IMR-90 (cell line): ENCODE measurements around the gene PDGFC. TPM values are rescaled to one million over a fixed set of nuclear protein-coding genes. Genes with fewer than 3 reads are reported as not detected.

ENCODE experiments used
- ATAC-seq: fragments of 200-7000 bp; cut with Tn5 transposase; 2 replicates; pipeline ENCODE4 v1.9.1; 2020; ENCODE audit warnings: low read depth, mild to moderate bottlenecking, moderate library complexity
- BruUV-seq: library from RNA; stranded (reverse); fragments of 400-500 nt; replicated peaks from 2 replicates; lab custom pipeline; 2021; lab: Mats Ljungman, UMichigan
- CTCF ChIA-PET: fragments of 300-600 bp; formaldehyde crosslinking; extraction: SDS; loops from one replicate; lab custom pipeline; 2021; ENCODE audit warnings: antibody characterized with exemption; lab: Yijun Ruan, JAX
- POLR2A ChIA-PET: fragments of 300-600 bp; sonication (Branson Sonifier 250); formaldehyde crosslinking; loops from one replicate; lab custom pipeline; 2022; ENCODE audit warnings: antibody characterized with exemption; ENCODE audit not compliant: unreplicated experiment; lab: Charles Lee
- DNase-seq: peaks from one replicate; pipeline ENCODE4 v3.0.0; 2013
- H2AFZ ChIP-seq: replicated peaks from 2 replicates; pipeline ENCODE3; 2013; ENCODE audit warnings: low read length, mild to moderate bottlenecking; ENCODE audit not compliant: poor library complexity
- H2AK5ac ChIP-seq: 2 replicates; pipeline ENCODE4 v1.6.1; 2013; ENCODE audit warnings: low read depth, low read length, inconsistent platforms
- H2AK9ac ChIP-seq: replicated peaks from 2 replicates; pipeline ENCODE3; 2013; ENCODE audit warnings: mild to moderate bottlenecking, low read depth, low read length, moderate library complexity; ENCODE audit not compliant: poor library complexity
- H2BK120ac ChIP-seq: 2 replicates; pipeline ENCODE4 v1.6.1; 2013; ENCODE audit warnings: low read depth, low read length, inconsistent platforms
- H2BK15ac ChIP-seq: 3 replicates; pipeline ENCODE4 v1.6.1; 2013; ENCODE audit warnings: low read depth, low read length, inconsistent platforms
- H2BK20ac ChIP-seq: 2 replicates; pipeline ENCODE4 v1.6.1; 2013; ENCODE audit warnings: low read depth, mild to moderate bottlenecking, inconsistent platforms, low read length, moderate library complexity
- H2BK5ac ChIP-seq: 2 replicates; pipeline ENCODE4 v1.6.1; 2013; ENCODE audit warnings: mild to moderate bottlenecking, low read depth, low read length, inconsistent platforms; ENCODE audit not compliant: poor library complexity, severe bottlenecking
- H3K14ac ChIP-seq: replicated peaks from 2 replicates; pipeline ENCODE4 v1.6.1; 2013; ENCODE audit warnings: low read depth, low read length, inconsistent platforms
- H3K18ac ChIP-seq: 2 replicates; pipeline ENCODE4 v1.6.1; 2013; ENCODE audit warnings: low read depth, low read length, control low read depth
- H3K23ac ChIP-seq: 2 replicates; pipeline ENCODE4 v1.6.1; 2013; ENCODE audit warnings: low read depth, low read length, inconsistent platforms
- H3K27ac ChIP-seq: 2 replicates; pipeline ENCODE4 v1.5.1; 2013; ENCODE audit warnings: mild to moderate bottlenecking, control low read depth, low read length; ENCODE audit not compliant: insufficient read depth
- H3K27me3 ChIP-seq: 2 replicates; pipeline ENCODE4 v1.6.1; 2013; ENCODE audit warnings: low read length; ENCODE audit not compliant: control insufficient read depth, insufficient read depth
- H3K36me3 ChIP-seq: 2 replicates; pipeline ENCODE4 v1.6.1; 2013; ENCODE audit warnings: low read length, mixed read lengths; ENCODE audit not compliant: control insufficient read depth, insufficient read depth
- H3K4ac ChIP-seq: 2 replicates; pipeline ENCODE4 v1.6.1; 2013; ENCODE audit warnings: low read depth, low read length, inconsistent platforms
- H3K4me1 ChIP-seq: 2 replicates; pipeline ENCODE4 v1.6.1; 2013; ENCODE audit warnings: low read length, mixed read lengths; ENCODE audit not compliant: control insufficient read depth, insufficient read depth
- H3K4me2 ChIP-seq: 2 replicates; pipeline ENCODE4 v1.6.1; 2013; ENCODE audit warnings: low read depth, mild to moderate bottlenecking, control low read depth, low read length, moderate library complexity
- H3K4me3 ChIP-seq: 2 replicates; pipeline ENCODE4 v1.5.1; 2013; ENCODE audit warnings: low read depth, mild to moderate bottlenecking, control low read depth, low read length, moderate library complexity; ENCODE audit not compliant: insufficient read depth
- H3K56ac ChIP-seq: 2 replicates; pipeline ENCODE4 v1.6.1; 2013; ENCODE audit warnings: low read length, inconsistent platforms; ENCODE audit not compliant: insufficient read depth; ENCODE audit errors: extremely low read depth
- H3K79me1 ChIP-seq, 2 experiments: 2 replicates each; pipeline ENCODE4 v1.6.1; 2013; ENCODE audit warnings: low read length in 2 of 2, inconsistent platforms in 1 of 2, low read depth in 1 of 2
- H3K9ac ChIP-seq: 2 replicates; pipeline ENCODE4 v1.6.1; 2013; ENCODE audit warnings: low read depth, low read length, control low read depth
- H3K9me1 ChIP-seq: 2 replicates; pipeline ENCODE4 v1.6.1; 2013; ENCODE audit warnings: low read length, inconsistent platforms; ENCODE audit not compliant: insufficient read depth
- H3K9me3 ChIP-seq: 2 replicates; pipeline ENCODE4 v1.6.1; 2013; ENCODE audit warnings: low read length; ENCODE audit not compliant: control insufficient read depth, insufficient read depth
- H4K20me1 ChIP-seq: 2 replicates; pipeline ENCODE4 v1.6.1; 2013; ENCODE audit warnings: low read length, inconsistent platforms; ENCODE audit not compliant: insufficient read depth
- H4K5ac ChIP-seq: 2 replicates; pipeline ENCODE4 v1.6.1; 2013; ENCODE audit warnings: mild to moderate bottlenecking, low read depth, low read length, control low read depth
- H4K8ac ChIP-seq, 2 experiments: 2 replicates each; pipeline ENCODE4 v1.6.1; 2013; ENCODE audit warnings: low read depth in 2 of 2, low read length in 2 of 2, control low read depth in 1 of 2, inconsistent platforms in 1 of 2
- H4K91ac ChIP-seq: 2 replicates; pipeline ENCODE4 v1.6.1; 2013; ENCODE audit warnings: low read depth, low read length, inconsistent platforms; ENCODE audit not compliant: insufficient read depth
- BHLHE40 ChIP-seq: fragments of 150-350 bp; IDR thresholded peaks from 2 replicates; pipeline ENCODE4 v1.6.1; 2016; ENCODE audit warnings: mild to moderate bottlenecking, low read depth, low read length
- CEBPB ChIP-seq: IDR thresholded peaks from 2 replicates; pipeline ENCODE4 v1.6.1; 2012; ENCODE audit warnings: low read depth, low read length, improper control_type of control experiment
- CTCF ChIP-seq: conservative IDR thresholded peaks from 2 replicates; pipeline ENCODE4 v1.5.1; 2012; ENCODE audit warnings: mild to moderate bottlenecking, low read depth, low read length, improper control_type of control experiment
- FOS ChIP-seq: fragments of 150-350 bp; IDR thresholded peaks from 2 replicates; pipeline ENCODE4 v1.6.1; 2016; ENCODE audit warnings: low read depth, low read length
- MAFK ChIP-seq: IDR thresholded peaks from 2 replicates; pipeline ENCODE4 v1.6.1; 2012; ENCODE audit warnings: low read depth, low read length, improper control_type of control experiment
- MXI1 ChIP-seq: IDR thresholded peaks from 2 replicates; pipeline ENCODE4 v1.6.1; 2012; ENCODE audit warnings: low read depth, mild to moderate bottlenecking, low read length, moderate library complexity, borderline replicate concordance
- NFE2L2 ChIP-seq: fragments of 150-350 bp; IDR thresholded peaks from 2 replicates; pipeline ENCODE4 v1.6.1; 2016; ENCODE audit warnings: low read depth, mild to moderate bottlenecking, low read length
- POLR2A ChIP-seq: IDR thresholded peaks from 2 replicates; pipeline ENCODE4 v1.6.1; 2012; ENCODE audit warnings: mild to moderate bottlenecking, low read depth, low read length
- RAD21 ChIP-seq: IDR thresholded peaks from 2 replicates; pipeline ENCODE4 v1.6.1; 2012; ENCODE audit warnings: low read length, improper control_type of control experiment
- RFX5 ChIP-seq: IDR thresholded peaks from 2 replicates; pipeline ENCODE4 v1.8.0; 2012; ENCODE audit warnings: low read depth, mild to moderate bottlenecking, low read length, moderate library complexity
- SMC3 ChIP-seq: fragments of 150-350 bp; IDR thresholded peaks from 2 replicates; pipeline ENCODE4 v1.6.1; 2016; ENCODE audit warnings: low read depth, mild to moderate bottlenecking, antibody characterized with exemption, low read length, moderate library complexity
- WGBS, 2 experiments: methylation state at CpG; one replicate each; pipeline versions ENCODE4 v1.1.5 to v1.1.7; 2013; ENCODE audit warnings: missing lambda C conversion rate in 2 of 2; ENCODE audit not compliant: insufficient read length in 1 of 2; ENCODE audit errors: extremely low coverage in 2 of 2; 5-methylcytosine and 5-hydroxymethylcytosine counted together
- dilution Hi-C: fragments of 300-500 bp; cut with HindIII; formaldehyde crosslinking; loops from one replicate; pipeline ENCODE4 v1.14.3; 2018; ENCODE audit warnings: low sequenced_read_pairs; ENCODE audit not compliant: unreplicated experiment
- in situ Hi-C: fragments of 300-500 bp; cut with MboI; formaldehyde crosslinking; loops from 3 replicates; pipeline ENCODE4 v1.14.3; 2019; ENCODE audit warnings: low sequenced_read_pairs, inconsistent platforms, mixed read lengths
- intact Hi-C: fragments of 100-400 bp; cut with micrococcal nuclease; formaldehyde crosslinking; loops from 2 replicates; pipeline ENCODE4 v1.10.0; 2022
- polyA plus RNA-seq, 3 experiments: library from polyadenylated mRNA; depleted of rRNA; stranded (reverse); fragments of >200 nt; gene quantifications; 2 replicates each; pipeline ENCODE4 v1.2.3, GENCODE V29; 2012; ENCODE audit warnings: low replicate concordance in 1 of 3
- total RNA-seq: library from RNA; depleted of rRNA; stranded (reverse); fragments of >200 nt; gene quantifications from 2 replicates; pipeline ENCODE4 v1.2.3, GENCODE V29; 2012

The PDGFC gene
- total and polyA plus RNA-seq, 2 of the 4 experiments (the other 2 are of a cell fraction), result 19.8 to 90.7 TPM

GRCh38 chr4:156734965-156735895 lies 236.4 kb downstream of the PDGFC start:
- CTCF ChIA-PET, result no interaction called here
- no peak overlapping the region for H3K56ac ChIP-seq
- no TSS peak for BruUV-seq
- intact Hi-C loops (no loop called here), dilution Hi-C loops (no loop called here), in situ Hi-C loops (no loop called here)
- DNase-seq, result peak; percentile 49
- H3K79me1 ChIP-seq, result no peaks in the 10 kb centered on the region
- no peak overlapping the region for H2AK9ac ChIP-seq
- 0 out of 2 replicates have a peak overlapping the region, but pooled peaks have one; percentile 3 for H3K4ac ChIP-seq
- no peak overlapping the region for H2AFZ ChIP-seq
- peak overlapping the region; percentile 52; the same call in 1 of the 2 replicates for H2BK120ac ChIP-seq
- peak; percentile 71 for ATAC-seq
- peak overlapping the region; percentile 65 for H3K4me2 ChIP-seq
- H2BK15ac ChIP-seq, result no peak overlapping the region
- H3K9me3 ChIP-seq, result peaks cover 21% of the 10 kb centered on the region
- H2AK5ac ChIP-seq, result no peak overlapping the region
- H3K4me1 ChIP-seq, result peaks cover 8% of the 10 kb centered on the region
- peak overlapping the region; percentile 15; the same call in 1 of the 2 replicates for H4K5ac ChIP-seq
- no peaks in the 10 kb centered on the region for H3K36me3 ChIP-seq
- H3K18ac ChIP-seq, result peak overlapping the region; percentile 55; the same call in 1 of the 2 replicates
- H4K91ac ChIP-seq, result peak overlapping the region; percentile 48; the same call in 1 of the 2 replicates
- peak overlapping the region; percentile 29; the same call in 1 of the 2 replicates for H3K9ac ChIP-seq
- TF ChIP-seq RAD21, result no peak
- no peak for TF ChIP-seq POLR2A
- no peak for TF ChIP-seq MAFK
- no peak for TF ChIP-seq RFX5
- no peak for TF ChIP-seq BHLHE40
- TF ChIP-seq CEBPB, result no peak
- no peak for TF ChIP-seq MXI1
- TF ChIP-seq SMC3, result no peak
- TF ChIP-seq FOS, result no peak
- TF ChIP-seq NFE2L2, result no peak
- no peak for TF ChIP-seq CTCF
- H3K27me3 ChIP-seq, result no peaks in the 10 kb centered on the region
- H3K23ac ChIP-seq, result no peak overlapping the region; the same call in 1 of the 2 replicates
- no peak overlapping the region for H3K14ac ChIP-seq
- peak overlapping the region; percentile 66 for H2BK5ac ChIP-seq
- H4K8ac ChIP-seq, result peak overlapping the region in 1 of 2 experiments; percentile 72; a peak in 2 of 4 replicates
- H4K20me1 ChIP-seq, result no peaks in the 10 kb centered on the region
- H3K27ac ChIP-seq, result peak overlapping the region; percentile 32; the same call in 1 of the 2 replicates
- WGBS, 2 experiments, result no CpG with 5 or more reads among the region's 7 CpGs
- POLR2A ChIA-PET, result no interaction called here
- peaks cover 5% of the 10 kb centered on the region; the same call in 1 of the 2 replicates for H3K9me1 ChIP-seq
- no peak overlapping the region for H3K4me3 ChIP-seq
- no peak overlapping the region for H2BK20ac ChIP-seq
